Skeletal muscle tissue (tissue), 4 donors: ENCODE results near the gene SVOP. TPM values are rescaled to one million over a fixed set of nuclear protein-coding genes. Genes with fewer than 3 reads are reported as not detected.

Source experiments
- H3K27ac ChIP-seq: one replicate; pipeline ENCODE4 v1.7.0; 2013; ENCODE audit warnings: mild to moderate bottlenecking, low read depth, low read length, inconsistent platforms
- H3K27me3 ChIP-seq, 3 donors: one replicate each; pipeline ENCODE4 v1.7.0; 2013; ENCODE audit warnings: low read length in 3 of 3; ENCODE audit not compliant: control insufficient read depth in 3 of 3, insufficient read depth in 3 of 3
- H3K36me3 ChIP-seq, 3 donors: one replicate each; pipeline ENCODE4 v1.7.0; 2013; ENCODE audit warnings: low read length in 3 of 3; ENCODE audit not compliant: control insufficient read depth in 3 of 3, insufficient read depth in 3 of 3
- H3K4me1 ChIP-seq, 3 donors: one replicate each; pipeline ENCODE4 v1.7.0; 2013; ENCODE audit warnings: low read length in 3 of 3, mild to moderate bottlenecking in 3 of 3; ENCODE audit not compliant: control insufficient read depth in 3 of 3, insufficient read depth in 3 of 3
- H3K4me3 ChIP-seq, 3 donors: one replicate each; pipeline ENCODE4 v1.7.0; 2013; ENCODE audit warnings: low read length in 3 of 3
- H3K9ac ChIP-seq, 3 donors: one replicate each; pipeline ENCODE4 v1.7.0; 2013; ENCODE audit warnings: low read length in 3 of 3, mild to moderate bottlenecking in 3 of 3, moderate library complexity in 2 of 3, low read depth in 1 of 3
- H3K9me3 ChIP-seq, 3 donors: one replicate each; pipeline ENCODE4 v1.7.0; 2013; ENCODE audit warnings: low read length in 3 of 3; ENCODE audit not compliant: control insufficient read depth in 3 of 3
- total RNA-seq: library from RNA; depleted of rRNA; stranded (reverse); fragments of >200 nt; gene quantifications from one replicate; pipeline ENCODE4 v1.2.3, GENCODE V29; 2014
- donor health status: Osteomylitis.

SVOP gene
- total RNA-seq, 1 donor from 2014 or later: under 0.01 TPM

- no peaks in the 10 kb centered on the region for H3K36me3 ChIP-seq
- H3K27me3 ChIP-seq: peaks cover 0 to 2% (median 0%) of the 10 kb centered on the region in 3 donors
- H3K4me3 ChIP-seq: peak overlapping the region in 1 of 3 donors; percentile 52
- H3K4me1 ChIP-seq: peaks cover 2 to 19% (median 11%) of the 10 kb centered on the region in 3 donors
- peak overlapping the region; percentile 91 for H3K27ac ChIP-seq
- peak overlapping the region in 2 of 3 donors; percentile 20 to 74 for H3K9ac ChIP-seq
- no peaks in the 10 kb centered on the region for H3K9me3 ChIP-seq
Observed at GRCh38 chr12:108965886-108966285, 55.0 kb downstream of the SVOP start.

- Histone ChIP-seq H3K27ac (peak overlapping the region; percentile 12), H3K9ac (no peak overlapping the region), H3K36me3 (no peaks in the 10 kb centered on the region), H3K4me1 (peaks cover 2 to 19% (median 11%) of the 10 kb centered on the region in 3 donors), H3K4me3 (no peak overlapping the region), H3K27me3 (peaks cover 0 to 4% (median 0%) of the 10 kb centered on the region in 3 donors), H3K9me3 (no peaks in the 10 kb centered on the region)
Observed at GRCh38 chr12:108964371-108965352, 56.2 kb downstream of the SVOP start.

- no peaks in the 10 kb centered on the region for H3K9me3 ChIP-seq
- no peaks in the 10 kb centered on the region for H3K36me3 ChIP-seq
- H3K4me1 ChIP-seq: peaks cover 2 to 19% (median 11%) of the 10 kb centered on the region in 3 donors
- no peak overlapping the region for H3K27ac ChIP-seq
- H3K9ac ChIP-seq: no peak overlapping the region
- peaks cover 0 to 4% (median 0%) of the 10 kb centered on the region in 3 donors for H3K27me3 ChIP-seq
- no peak overlapping the region for H3K4me3 ChIP-seq
Observed at GRCh38 chr12:108962256-108962655, 58.6 kb downstream of the SVOP start.

DNA sequence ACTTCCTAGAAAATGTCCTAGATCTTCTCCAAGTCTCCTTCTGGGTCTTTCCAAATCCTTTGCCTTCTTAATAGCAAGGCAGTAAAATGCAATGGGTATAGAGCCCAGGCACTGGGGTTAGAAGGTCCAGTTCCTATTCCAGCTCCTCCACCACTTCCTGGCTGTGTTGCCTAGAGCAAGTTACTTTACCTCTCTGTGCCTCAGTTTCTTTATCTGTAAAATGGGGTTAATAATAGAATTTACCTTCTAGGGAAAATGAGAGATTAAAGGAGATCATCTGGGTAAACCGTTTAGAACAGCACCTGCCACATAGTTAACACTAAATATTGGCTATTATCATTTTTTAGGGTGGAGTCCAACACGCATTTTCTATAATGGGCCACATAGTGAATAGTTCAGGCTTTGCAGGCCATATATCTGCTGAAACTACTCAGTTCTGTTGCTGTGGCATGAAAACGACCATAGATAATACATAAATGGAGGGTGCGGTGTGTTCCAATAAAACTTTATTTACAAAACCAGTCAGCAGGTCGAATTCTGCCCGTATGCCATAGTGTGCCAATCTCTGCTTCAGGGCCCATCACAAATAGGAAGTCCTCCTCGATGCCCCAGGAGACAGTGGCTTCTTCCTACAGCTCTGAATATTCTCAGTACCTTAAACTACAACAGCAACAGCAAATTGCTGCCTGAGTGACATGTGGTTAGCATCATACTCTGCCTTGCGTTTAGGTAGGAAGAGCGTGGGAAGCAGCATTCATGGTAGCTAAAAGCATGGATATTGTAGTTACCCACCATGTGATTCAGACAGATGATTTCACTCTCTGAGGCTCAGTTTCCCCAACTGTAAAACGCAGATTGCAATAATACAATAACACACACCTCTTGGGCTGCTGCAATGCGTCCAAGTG is 60.9 kb downstream of the SVOP start:
- Histone ChIP-seq H3K9ac (no peak overlapping the region), H3K4me1 (peaks cover 3 to 10% (median 4%) of the 10 kb centered on the region in 3 donors), H3K27me3 (peaks cover 0 to 4% (median 4%) of the 10 kb centered on the region in 3 donors), H3K9me3 (no peaks in the 10 kb centered on the region), H3K36me3 (no peaks in the 10 kb centered on the region), H3K4me3 (no peak overlapping the region), H3K27ac (no peak overlapping the region)

DNA sequence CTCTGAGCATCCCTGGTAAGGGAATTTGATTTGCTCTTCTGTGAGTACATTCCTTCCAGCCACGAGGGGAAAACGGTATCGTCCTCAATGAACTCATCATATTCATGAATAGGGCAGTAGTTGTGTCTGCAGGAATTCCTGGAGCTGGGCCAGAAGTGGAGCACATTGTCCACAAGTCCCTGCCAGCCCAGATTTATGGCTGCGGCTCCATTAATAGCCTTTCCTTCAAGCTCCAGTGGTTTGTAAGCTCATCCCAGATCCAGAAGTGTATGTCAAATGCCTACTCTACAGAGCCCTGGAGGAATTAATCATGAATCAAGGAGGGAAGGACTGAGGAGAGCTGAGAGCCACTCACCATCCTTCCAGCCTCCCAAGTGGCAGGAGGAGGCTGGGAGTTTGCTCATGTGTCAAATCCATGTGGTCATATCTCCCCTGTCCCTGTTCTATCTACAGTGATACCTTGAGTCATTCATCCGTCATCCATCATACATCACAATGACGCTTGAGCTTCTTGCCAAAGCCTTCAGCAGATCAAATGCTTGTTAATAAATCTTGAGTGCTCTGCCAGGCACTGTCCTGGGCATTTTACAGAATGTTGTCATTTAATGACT is 65.5 kb downstream of the SVOP start:
- no peak overlapping the region for H3K9ac ChIP-seq
- H3K4me3 ChIP-seq: no peak overlapping the region
- peaks cover 0 to 4% (median 0%) of the 10 kb centered on the region in 3 donors for H3K27me3 ChIP-seq
- H3K4me1 ChIP-seq: peaks cover 4 to 7% (median 7%) of the 10 kb centered on the region in 3 donors
- no peaks in the 10 kb centered on the region for H3K36me3 ChIP-seq
- H3K27ac ChIP-seq: no peak overlapping the region
- H3K9me3 ChIP-seq: no peaks in the 10 kb centered on the region

DNA sequence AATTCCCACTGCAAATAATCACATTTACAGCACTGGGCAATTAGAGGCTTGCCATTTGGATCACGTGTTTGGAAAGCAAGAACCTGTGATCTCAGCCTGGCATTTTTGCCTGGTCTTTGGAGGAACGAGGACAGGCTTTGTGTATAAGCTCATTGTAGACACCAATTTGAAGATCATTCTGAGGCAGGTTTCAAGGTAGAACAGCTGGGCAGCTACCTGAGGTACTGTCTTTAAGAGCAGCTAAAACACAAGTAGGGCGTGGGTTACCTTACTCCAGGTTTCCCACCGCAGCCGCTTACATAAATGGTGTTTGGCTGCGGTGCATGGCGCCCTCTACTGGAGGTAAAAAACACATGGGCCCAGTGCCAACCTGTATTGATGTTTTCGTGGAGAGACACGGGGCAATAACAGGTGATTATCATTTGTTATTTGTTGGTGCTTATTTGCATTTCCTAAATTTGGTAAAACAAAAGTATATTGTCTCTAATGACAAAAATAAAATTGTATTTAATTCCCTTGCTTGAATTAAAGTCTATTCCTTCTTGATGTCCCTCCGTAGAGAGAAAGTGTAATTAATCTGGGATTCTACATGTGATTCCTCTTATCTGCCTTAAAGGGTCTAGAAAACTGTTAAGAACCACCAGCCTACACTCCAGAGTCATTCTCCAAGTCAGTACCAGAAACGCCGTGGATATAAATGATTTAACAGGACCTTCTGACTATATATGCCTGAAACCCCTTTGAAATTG is 69.7 kb downstream of the SVOP start:
- Histone ChIP-seq H3K4me3 (peak overlapping the region; percentile 34 to 52 (median 38)), H3K9ac (peak overlapping the region in 1 of 3 donors; percentile 47)

DNA sequence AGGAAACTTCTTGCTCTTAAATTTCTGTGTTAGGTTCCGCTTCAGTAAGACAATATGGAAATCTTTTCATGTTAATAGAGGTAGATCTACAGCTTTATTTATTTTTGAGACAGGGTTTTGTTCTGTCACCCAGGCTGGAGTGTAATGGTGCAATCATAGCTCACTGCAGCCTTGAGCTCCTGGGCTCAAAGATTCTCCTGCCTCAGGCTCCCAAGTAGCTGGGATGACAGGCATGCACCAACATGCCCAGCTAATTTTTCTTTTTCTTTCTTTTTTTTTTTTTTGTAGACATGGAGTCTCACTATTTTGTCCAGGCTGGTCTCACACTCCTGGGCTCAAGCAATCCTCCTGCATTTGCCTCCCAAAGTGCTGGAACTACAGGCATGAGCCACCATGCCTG is 70.9 kb downstream of the SVOP start:
- H3K27ac ChIP-seq: no peak overlapping the region
- H3K36me3 ChIP-seq: no peaks in the 10 kb centered on the region
- no peak overlapping the region for H3K9ac ChIP-seq
- no peaks in the 10 kb centered on the region for H3K27me3 ChIP-seq
- H3K9me3 ChIP-seq: peaks cover 0 to 6% (median 4%) of the 10 kb centered on the region in 3 donors
- peaks cover 0 to 4% (median under 1%) of the 10 kb centered on the region in 3 donors for H3K4me1 ChIP-seq
- H3K4me3 ChIP-seq: no peak overlapping the region

More for the DNA sequence above, 69.7 kb downstream of the SVOP start:
- Histone ChIP-seq H3K27me3 (no peaks in the 10 kb centered on the region), H3K36me3 (no peaks in the 10 kb centered on the region), H3K27ac (no peak overlapping the region), H3K4me1 (peaks cover 4 to 7% (median 7%) of the 10 kb centered on the region in 3 donors), H3K9me3 (peaks cover 0 to 6% (median 4%) of the 10 kb centered on the region in 3 donors)

GRCh38 chr12:108948367-108948766 is 72.5 kb downstream of the SVOP start:
- no peak overlapping the region for H3K27ac ChIP-seq

DNA sequence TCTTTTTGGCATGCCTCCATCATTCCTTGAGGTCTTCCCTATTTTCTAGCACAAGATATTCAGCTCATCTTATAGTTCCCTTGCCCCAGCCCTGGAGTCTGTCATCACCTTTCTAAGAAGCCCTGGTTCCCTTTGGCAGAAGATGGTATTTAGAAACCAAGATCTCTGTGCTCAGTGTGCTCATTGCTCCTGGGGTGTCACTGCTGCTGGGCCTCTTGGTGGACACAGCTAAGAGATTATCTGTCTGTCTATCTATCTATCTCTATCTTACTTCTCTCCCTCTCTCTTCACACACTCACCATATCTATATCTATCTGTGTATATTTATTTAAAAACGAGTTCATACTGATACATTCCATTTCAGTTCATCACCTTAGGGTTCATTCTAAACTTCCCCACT is 73.8 kb downstream of the SVOP start:
- no peaks in the 10 kb centered on the region for H3K27me3 ChIP-seq
- H3K36me3 ChIP-seq: no peaks in the 10 kb centered on the region
- peaks cover 0 to 6% (median 4%) of the 10 kb centered on the region in 3 donors for H3K9me3 ChIP-seq
- no peak overlapping the region for H3K9ac ChIP-seq
- peaks cover 0 to 4% (median 0%) of the 10 kb centered on the region in 3 donors for H3K4me1 ChIP-seq
- no peak overlapping the region for H3K27ac ChIP-seq
- H3K4me3 ChIP-seq: no peak overlapping the region

More at GRCh38 chr12:108948367-108948766, 72.5 kb downstream of the SVOP start:
- Histone ChIP-seq H3K9ac (no peak overlapping the region), H3K4me1 (peaks cover 0 to 4% (median 0%) of the 10 kb centered on the region in 3 donors), H3K4me3 (no peak overlapping the region), H3K27me3 (no peaks in the 10 kb centered on the region), H3K9me3 (peaks cover 0 to 6% (median 4%) of the 10 kb centered on the region in 3 donors), H3K36me3 (no peaks in the 10 kb centered on the region)
